HG02763 (cell line): ENCODE data around the gene TNFRSF19.

Source experiments
- ATAC-seq: cut with Tn5 transposase; IDR thresholded peaks from one replicate; pipeline ENCODE4 v1.9.1; 2021; ENCODE audit warnings: mild to moderate bottlenecking, moderate library complexity; ENCODE audit not compliant: unreplicated experiment

The TNFRSF19 gene

GRCh38 chr13:23679220-23679619 is 109.0 kb downstream of the TNFRSF19 start:
- ATAC-seq, result no peak

- ATAC-seq, result no peak
These were observed 110.8 kb downstream of the TNFRSF19 start for GRCh38 chr13:23680845-23681669.

GRCh38 chr13:23683084-23683483 is 112.9 kb downstream of the TNFRSF19 start:
- no peak for ATAC-seq

- ATAC-seq, result no peak
These were observed 114.4 kb downstream of the TNFRSF19 start for GRCh38 chr13:23684647-23685046.

GRCh38 chr13:23685416-23685815 is 115.2 kb downstream of the TNFRSF19 start:
- no peak for ATAC-seq

- ATAC-seq, result no peak
These were observed 116.7 kb downstream of the TNFRSF19 start for GRCh38 chr13:23686948-23687347.

- ATAC-seq, result no peak
These were observed 117.4 kb downstream of the TNFRSF19 start for GRCh38 chr13:23687614-23688013.

GRCh38 chr13:23688336-23688735 is 118.1 kb downstream of the TNFRSF19 start:
- ATAC-seq, result no peak

GRCh38 chr13:23690668-23691067 is 120.5 kb downstream of the TNFRSF19 start:
- ATAC-seq, result no peak

- ATAC-seq, result no peak
These were observed 122.6 kb downstream of the TNFRSF19 start for GRCh38 chr13:23692816-23693215.

- ATAC-seq, result no peak
These were observed 125.0 kb downstream of the TNFRSF19 start for GRCh38 chr13:23695196-23695595.

- peak; percentile 83 for ATAC-seq
These were observed 125.7 kb downstream of the TNFRSF19 start for GRCh38 chr13:23695711-23696464.

- no peak for ATAC-seq
These were observed 126.4 kb downstream of the TNFRSF19 start for GRCh38 chr13:23696610-23697009.

- no peak for ATAC-seq
These were observed 127.6 kb downstream of the TNFRSF19 start for GRCh38 chr13:23697772-23698313.

GRCh38 chr13:23699271-23699670 is 129.1 kb downstream of the TNFRSF19 start:
- ATAC-seq, result no peak

- no peak for ATAC-seq
These were observed 131.0 kb downstream of the TNFRSF19 start for GRCh38 chr13:23701186-23701585.

GRCh38 chr13:23701636-23702035 is 131.4 kb downstream of the TNFRSF19 start:
- ATAC-seq, result no peak

GRCh38 chr13:23703246-23703860 is 133.1 kb downstream of the TNFRSF19 start:
- ATAC-seq, result no peak

- ATAC-seq, result no peak
These were observed 135.4 kb downstream of the TNFRSF19 start for GRCh38 chr13:23705583-23705982.

- no peak for ATAC-seq
These were observed 137.5 kb downstream of the TNFRSF19 start for GRCh38 chr13:23707674-23708073.

GRCh38 chr13:23709536-23709935 is 139.3 kb downstream of the TNFRSF19 start:
- ATAC-seq, result no peak
